ENCODE data around the gene MST1R.

MST1R gene

DNA sequence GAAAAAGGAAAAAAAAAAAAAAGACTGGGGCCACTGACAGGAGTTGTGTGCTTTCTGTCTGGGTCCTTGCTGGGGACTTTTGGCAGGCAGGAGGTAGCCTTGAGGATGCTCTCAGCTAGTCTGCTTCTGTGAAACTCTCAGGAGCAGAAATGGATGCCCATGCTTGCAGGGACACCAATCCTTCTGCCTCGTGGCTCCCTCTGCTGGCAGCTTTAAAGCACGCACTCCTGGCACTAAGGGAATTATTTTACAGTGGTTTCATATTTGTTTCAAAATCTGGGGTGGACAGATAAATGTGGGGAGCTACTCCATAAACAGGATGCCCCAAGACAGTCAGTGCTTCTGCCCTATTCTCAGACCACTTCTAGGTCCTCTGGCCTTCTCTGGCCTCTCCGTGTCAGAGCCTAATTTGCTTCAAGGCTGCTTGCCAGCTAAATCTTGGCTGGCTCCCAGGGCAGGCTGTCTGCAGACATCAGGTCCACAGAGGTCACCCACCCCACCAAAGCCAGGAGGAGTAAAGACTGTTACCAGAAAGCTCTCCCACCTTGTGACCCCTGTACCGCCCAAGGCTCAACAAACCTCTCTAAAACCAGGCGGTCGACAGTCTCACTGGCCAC lies 64.4 kb downstream of the MST1R start:
- ChIA-PET CTCF (interaction anchor here (0.5 to 3.1 kb wide), 12 partner anchors 9 to 98 kb away, joined by 3 to 40 read pairs (median 4); partner anchors contain the start of genes CDHR4, INKA1 and IP6K1), POLR2A (ENCODE audit: low non-redundant PET) (no interaction called here)
- peak overlapping the region; percentile 61 for H3K27ac ChIP-seq
- TF ChIP-seq, protein P1, sequence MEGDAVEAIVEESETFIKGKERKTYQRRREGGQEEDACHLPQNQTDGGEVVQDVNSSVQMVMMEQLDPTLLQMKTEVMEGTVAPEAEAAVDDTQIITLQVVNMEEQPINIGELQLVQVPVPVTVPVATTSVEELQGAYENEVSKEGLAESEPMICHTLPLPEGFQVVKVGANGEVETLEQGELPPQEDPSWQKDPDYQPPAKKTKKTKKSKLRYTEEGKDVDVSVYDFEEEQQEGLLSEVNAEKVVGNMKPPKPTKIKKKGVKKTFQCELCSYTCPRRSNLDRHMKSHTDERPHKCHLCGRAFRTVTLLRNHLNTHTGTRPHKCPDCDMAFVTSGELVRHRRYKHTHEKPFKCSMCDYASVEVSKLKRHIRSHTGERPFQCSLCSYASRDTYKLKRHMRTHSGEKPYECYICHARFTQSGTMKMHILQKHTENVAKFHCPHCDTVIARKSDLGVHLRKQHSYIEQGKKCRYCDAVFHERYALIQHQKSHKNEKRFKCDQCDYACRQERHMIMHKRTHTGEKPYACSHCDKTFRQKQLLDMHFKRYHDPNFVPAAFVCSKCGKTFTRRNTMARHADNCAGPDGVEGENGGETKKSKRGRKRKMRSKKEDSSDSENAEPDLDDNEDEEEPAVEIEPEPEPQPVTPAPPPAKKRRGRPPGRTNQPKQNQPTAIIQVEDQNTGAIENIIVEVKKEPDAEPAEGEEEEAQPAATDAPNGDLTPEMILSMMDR (conservative IDR thresholded peaks at IDR 0.05; ENCODE audit: low read depth), result peak; percentile 90
- peak; percentile 51 for DNase-seq (ENCODE audit: low spot score)
